ENCODE measurements around the gene LILRB2. TPM values are rescaled to one million over a fixed set of nuclear protein-coding genes. Genes with fewer than 3 reads are reported as not detected.

Gene LILRB2
- total and polyA plus RNA-seq, 9 of the 15 experiments (the other 6 are each of a cell fraction or from before 2014, with no cell fraction given): not detected

DNA sequence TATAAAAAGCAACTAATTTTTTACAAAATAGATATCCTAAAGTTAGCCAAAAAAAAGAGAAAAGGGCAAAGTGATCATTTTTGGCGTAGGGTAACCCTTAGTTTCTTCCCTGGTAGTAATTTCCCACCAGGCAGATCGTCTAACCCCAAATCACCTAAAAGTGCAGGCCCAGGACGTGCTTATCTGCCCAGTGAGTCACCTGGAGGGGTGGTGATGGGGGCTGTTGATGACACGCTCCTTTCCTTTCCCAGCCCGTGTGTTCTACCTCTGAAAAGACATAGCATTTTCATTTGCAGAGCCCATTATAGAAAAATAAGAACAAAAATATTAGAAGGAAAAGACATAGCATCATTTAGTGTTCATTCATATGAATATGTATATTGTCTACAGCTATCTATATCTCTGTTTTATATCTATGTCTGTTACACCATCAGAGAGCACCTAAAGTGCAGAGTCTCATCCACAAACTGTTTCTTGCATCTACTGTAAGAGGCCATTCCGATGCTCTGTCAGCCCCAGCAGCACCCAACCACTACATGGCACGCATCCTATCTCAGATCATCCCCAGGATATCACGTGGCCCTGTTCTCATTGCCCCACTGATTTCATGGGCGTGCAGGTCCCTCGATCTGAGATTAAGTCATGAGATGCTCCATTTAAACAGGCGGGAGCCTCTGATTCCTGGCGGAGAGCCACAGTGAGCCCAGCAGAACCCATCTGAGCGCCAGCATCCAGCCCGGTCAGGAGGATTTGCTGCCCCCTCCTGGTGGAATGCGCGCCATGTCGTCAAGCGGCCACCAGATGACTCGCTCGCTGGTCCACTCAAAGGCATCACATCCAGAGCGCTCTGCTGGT lies 49.6 kb downstream of the LILRB2 start (continued):
- TF ChIP-seq, protein P1, sequence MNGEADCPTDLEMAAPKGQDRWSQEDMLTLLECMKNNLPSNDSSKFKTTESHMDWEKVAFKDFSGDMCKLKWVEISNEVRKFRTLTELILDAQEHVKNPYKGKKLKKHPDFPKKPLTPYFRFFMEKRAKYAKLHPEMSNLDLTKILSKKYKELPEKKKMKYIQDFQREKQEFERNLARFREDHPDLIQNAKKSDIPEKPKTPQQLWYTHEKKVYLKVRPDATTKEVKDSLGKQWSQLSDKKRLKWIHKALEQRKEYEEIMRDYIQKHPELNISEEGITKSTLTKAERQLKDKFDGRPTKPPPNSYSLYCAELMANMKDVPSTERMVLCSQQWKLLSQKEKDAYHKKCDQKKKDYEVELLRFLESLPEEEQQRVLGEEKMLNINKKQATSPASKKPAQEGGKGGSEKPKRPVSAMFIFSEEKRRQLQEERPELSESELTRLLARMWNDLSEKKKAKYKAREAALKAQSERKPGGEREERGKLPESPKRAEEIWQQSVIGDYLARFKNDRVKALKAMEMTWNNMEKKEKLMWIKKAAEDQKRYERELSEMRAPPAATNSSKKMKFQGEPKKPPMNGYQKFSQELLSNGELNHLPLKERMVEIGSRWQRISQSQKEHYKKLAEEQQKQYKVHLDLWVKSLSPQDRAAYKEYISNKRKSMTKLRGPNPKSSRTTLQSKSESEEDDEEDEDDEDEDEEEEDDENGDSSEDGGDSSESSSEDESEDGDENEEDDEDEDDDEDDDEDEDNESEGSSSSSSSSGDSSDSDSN (IDR thresholded peaks at IDR 0.05; ENCODE audit: borderline replicate concordance in 1 of 2, low read depth in 2 of 2, low read length in 2 of 2): no peak
- TF ChIP-seq, protein P2, sequence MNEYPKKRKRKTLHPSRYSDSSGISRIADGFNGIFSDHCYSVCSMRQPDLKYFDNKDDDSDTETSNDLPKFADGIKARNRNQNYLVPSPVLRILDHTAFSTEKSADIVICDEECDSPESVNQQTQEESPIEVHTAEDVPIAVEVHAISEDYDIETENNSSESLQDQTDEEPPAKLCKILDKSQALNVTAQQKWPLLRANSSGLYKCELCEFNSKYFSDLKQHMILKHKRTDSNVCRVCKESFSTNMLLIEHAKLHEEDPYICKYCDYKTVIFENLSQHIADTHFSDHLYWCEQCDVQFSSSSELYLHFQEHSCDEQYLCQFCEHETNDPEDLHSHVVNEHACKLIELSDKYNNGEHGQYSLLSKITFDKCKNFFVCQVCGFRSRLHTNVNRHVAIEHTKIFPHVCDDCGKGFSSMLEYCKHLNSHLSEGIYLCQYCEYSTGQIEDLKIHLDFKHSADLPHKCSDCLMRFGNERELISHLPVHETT (CRISPR knock-in tag; conservative IDR thresholded peaks at IDR 0.05 in 1 of 2, IDR thresholded peaks at IDR 0.05 in 1 of 2): no peak
- TF ChIP-seq MYNN (IDR thresholded peaks at IDR 0.05): 0 out of 2 replicates have a peak, but pooled peaks have one; percentile 30
- TF ChIP-seq MYNN (CRISPR knock-in tag; IDR thresholded peaks at IDR 0.05): no peak
- TF ChIP-seq SREBF1 (IDR thresholded peaks at IDR 0.05; ENCODE audit: borderline replicate concordance, low read depth, low read length): 0 out of 2 replicates have a peak, but pooled peaks have one; percentile 40
- TF ChIP-seq, protein P3, sequence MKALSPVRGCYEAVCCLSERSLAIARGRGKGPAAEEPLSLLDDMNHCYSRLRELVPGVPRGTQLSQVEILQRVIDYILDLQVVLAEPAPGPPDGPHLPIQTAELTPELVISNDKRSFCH (CRISPR knock-in tag; IDR thresholded peaks at IDR 0.05): no peak
- TF ChIP-seq, protein P3 (tag; IDR thresholded peaks at IDR 0.05): peak; percentile 53
- TF ChIP-seq ZNF584 (CRISPR knock-in tag; IDR thresholded peaks at IDR 0.05; ENCODE audit: low read depth): no peak
- TF ChIP-seq ZNF253 (CRISPR knock-in tag; conservative IDR thresholded peaks at IDR 0.05): no peak
- TF ChIP-seq ZNF384 (IDR thresholded peaks at IDR 0.05; ENCODE audit: low read depth, low read length): no peak
- TF ChIP-seq SPI1 (IDR thresholded peaks at IDR 0.05; ENCODE audit: borderline replicate concordance, low read depth, low read length): no peak
- 0 out of 2 replicates have a peak, but pooled peaks have one; percentile 22 for TF ChIP-seq ESRRA (IDR thresholded peaks at IDR 0.05; ENCODE audit: borderline replicate concordance, low read depth)
- TF ChIP-seq HNRNPUL1 (IDR thresholded peaks at IDR 0.05; ENCODE audit: low read length): no peak
- no peak; the same call in 1 of the 2 replicates for TF ChIP-seq FOXM1 (IDR thresholded peaks at IDR 0.05; ENCODE audit: low read depth)
- TF ChIP-seq FOXM1 (CRISPR knock-in tag; IDR thresholded peaks at IDR 0.05; ENCODE audit: low read depth): no peak
- TF ChIP-seq NR2C2 (CRISPR knock-in tag; IDR thresholded peaks at IDR 0.05): no peak
- no peak for TF ChIP-seq NR2C2 (tag; IDR thresholded peaks at IDR 0.05)
- TF ChIP-seq, protein P4, sequence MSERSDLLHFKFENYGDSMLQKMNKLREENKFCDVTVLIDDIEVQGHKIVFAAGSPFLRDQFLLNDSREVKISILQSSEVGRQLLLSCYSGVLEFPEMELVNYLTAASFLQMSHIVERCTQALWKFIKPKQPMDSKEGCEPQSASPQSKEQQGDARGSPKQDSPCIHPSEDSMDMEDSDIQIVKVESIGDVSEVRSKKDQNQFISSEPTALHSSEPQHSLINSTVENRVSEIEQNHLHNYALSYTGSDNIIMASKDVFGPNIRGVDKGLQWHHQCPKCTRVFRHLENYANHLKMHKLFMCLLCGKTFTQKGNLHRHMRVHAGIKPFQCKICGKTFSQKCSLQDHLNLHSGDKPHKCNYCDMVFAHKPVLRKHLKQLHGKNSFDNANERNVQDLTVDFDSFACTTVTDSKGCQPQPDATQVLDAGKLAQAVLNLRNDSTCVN (CRISPR knock-in tag; IDR thresholded peaks at IDR 0.05): no peak
- peak; percentile 93 for TF ChIP-seq NFIC (IDR thresholded peaks at IDR 0.05)
- peak; percentile 72; the same call in 1 of the 2 replicates for TF ChIP-seq STAG1 (CRISPR knock-in tag; IDR thresholded peaks at IDR 0.05; ENCODE audit: borderline replicate concordance)
- no peak for TF ChIP-seq ZNF224 (CRISPR knock-in tag; IDR thresholded peaks at IDR 0.05)
- TF ChIP-seq TAF15 (IDR thresholded peaks at IDR 0.05; ENCODE audit: low read depth, low read length): no peak
- no peak for TF ChIP-seq RBM22 (IDR thresholded peaks at IDR 0.05; ENCODE audit: low read depth, low read length, poor library complexity, severe bottlenecking)
